SK-N-SH (cell line): ENCODE results near the gene LTC4S. TPM values are rescaled to one million over a fixed set of nuclear protein-coding genes. Genes with fewer than 3 reads are reported as not detected.

ENCODE experiments used
- CTCF ChIA-PET: fragments of 300-600, 350-600 bp; formaldehyde crosslinking; extraction: SDS; loops from one replicate; lab custom pipeline; 2021; lab: Yijun Ruan, JAX
- POLR2A ChIA-PET: fragments of 350-600 bp; sonication (Branson Sonifier 250); formaldehyde crosslinking; extraction: SDS; loops from one replicate; lab custom pipeline; 2020; ENCODE audit warnings: antibody characterized with exemption, inconsistent platforms; lab: Yijun Ruan, JAX
- DNase-seq: peaks from one replicate; pipeline ENCODE4 v3.0.0; 2012
- H2AFZ ChIP-seq: fragments of 200-600 bp; sonication (generic); 2 replicates; pipeline ENCODE4 v1.8.1; 2016; ENCODE audit warnings: antibody characterized with exemption, mild to moderate bottlenecking, low read depth
- H3F3A ChIP-seq: fragments of 200-600 bp; sonication (generic); replicated peaks from 2 replicates; pipeline ENCODE3; 2016; ENCODE audit warnings: antibody characterized with exemption, mild to moderate bottlenecking; ENCODE audit not compliant: insufficient read depth
- H3K27ac ChIP-seq, 2 experiments: fragments of 200-500 bp in 1 of 2; fragments of 200-600 bp in 1 of 2; sonication (Bioruptor generic) in 1 of 2; sonication (generic), shearing (Covaris generic) in 1 of 2; 2 replicates each; pipeline versions ENCODE4 v1.5.1 to v1.6.1; 2014 to 2016; ENCODE audit warnings: low read depth in 2 of 2, inconsistent platforms in 1 of 2, low read length in 1 of 2, mild to moderate bottlenecking in 1 of 2, mixed read lengths in 1 of 2
- H3K27me3 ChIP-seq: fragments of 200-600 bp; sonication (generic), shearing (Covaris generic); 2 replicates; pipeline ENCODE4 v1.6.1; 2016; ENCODE audit warnings: mixed run types; ENCODE audit not compliant: insufficient read depth
- H3K36me3 ChIP-seq, 2 experiments: fragments of 200-500 bp in 1 of 2; fragments of 200-600 bp in 1 of 2; sonication (Bioruptor generic) in 1 of 2; sonication (generic) in 1 of 2; replicated peaks in 1 of 2; 2 replicates each; pipeline versions ENCODE3 to v1.5.1; 2014 to 2016; ENCODE audit warnings: low read length in 1 of 2, mild to moderate bottlenecking in 1 of 2; ENCODE audit not compliant: insufficient read depth in 2 of 2, control insufficient read depth in 1 of 2
- H3K4me1 ChIP-seq, 2 experiments: fragments of 200-500 bp in 1 of 2; fragments of 200-600 bp in 1 of 2; sonication (Bioruptor generic) in 1 of 2; sonication (generic), shearing (Covaris generic) in 1 of 2; 2 replicates each; pipeline versions ENCODE4 v1.5.1 to v1.6.1; 2014 to 2016; ENCODE audit warnings: low read depth in 1 of 2, low read length in 1 of 2, mixed run types in 1 of 2; ENCODE audit not compliant: insufficient read depth in 2 of 2, control insufficient read depth in 1 of 2
- H3K4me2 ChIP-seq: fragments of 200-600 bp; sonication (generic), shearing (Covaris generic); 2 replicates; pipeline ENCODE4 v1.6.1; 2017; ENCODE audit warnings: mixed run types
- H3K4me3 ChIP-seq, 2 experiments: fragments of 200-500 bp in 1 of 2; fragments of 200-600 bp in 1 of 2; sonication (Bioruptor generic) in 1 of 2; sonication (generic), shearing (Covaris generic) in 1 of 2; 2 replicates each; pipeline versions ENCODE4 v1.5.1 to v1.8.1; 2014 to 2016; ENCODE audit warnings: low read depth in 2 of 2, inconsistent platforms in 1 of 2, low read length in 1 of 2, mild to moderate bottlenecking in 1 of 2, mixed read lengths in 1 of 2, moderate library complexity in 1 of 2
- H3K79me2 ChIP-seq: fragments of 200-600 bp; sonication (generic); 2 replicates; pipeline ENCODE4 v1.8.1; 2017; ENCODE audit warnings: mild to moderate bottlenecking; ENCODE audit not compliant: insufficient read depth
- H3K9ac ChIP-seq: fragments of 200-600 bp; sonication (generic); 2 replicates; pipeline ENCODE4 v1.6.1; 2017; ENCODE audit warnings: mixed run types
- H3K9me2 ChIP-seq: fragments of 200-600 bp; sonication (generic); 2 replicates; pipeline ENCODE4 v1.6.1; 2017; ENCODE audit warnings: mixed run types
- H3K9me3 ChIP-seq: fragments of 200-600 bp; sonication (generic); 2 replicates; pipeline ENCODE4 v1.6.1; 2017; ENCODE audit warnings: mixed run types, mild to moderate bottlenecking, moderate library complexity
- H4K20me1 ChIP-seq: fragments of 200-600 bp; sonication (generic); 2 replicates; pipeline ENCODE4 v1.6.1; 2017; ENCODE audit warnings: mild to moderate bottlenecking, mixed run types; ENCODE audit not compliant: insufficient read depth
- ELF1 ChIP-seq: IDR thresholded peaks from 2 replicates; pipeline ENCODE4 v1.4.0; 2012
- EP300 ChIP-seq, 2 experiments: IDR thresholded peaks; 2 replicates each; pipeline versions ENCODE4 v1.4.0 to v1.6.1; 2012; ENCODE audit warnings: borderline replicate concordance in 1 of 2, low read depth in 1 of 2, low read length in 1 of 2
- FOXJ3 ChIP-seq: sonication (generic); formaldehyde crosslinking; IDR thresholded peaks from 2 replicates; pipeline ENCODE4 v1.5.1; 2020; ENCODE audit warnings: mild to moderate bottlenecking, missing genetic modification reagents
- MEF2A ChIP-seq: IDR thresholded peaks from 2 replicates; pipeline ENCODE4 v1.4.0; 2012; ENCODE audit warnings: low read depth, borderline replicate concordance
- NFIC ChIP-seq: IDR thresholded peaks from 2 replicates; pipeline ENCODE4 v1.4.0; 2012; ENCODE audit warnings: borderline replicate concordance
- RXRA ChIP-seq: IDR thresholded peaks from 2 replicates; pipeline ENCODE4 v1.4.0; 2012; ENCODE audit warnings: low read depth, mild to moderate bottlenecking, borderline replicate concordance
- TAF1 ChIP-seq: IDR thresholded peaks from 2 replicates; pipeline ENCODE4 v1.6.1; 2012; ENCODE audit warnings: low read depth, mild to moderate bottlenecking, low read length, moderate library complexity, borderline replicate concordance
- YY1 ChIP-seq: IDR thresholded peaks from 2 replicates; pipeline ENCODE4 v1.4.0; 2012; ENCODE audit warnings: low read depth, mild to moderate bottlenecking
- WGBS: methylation state at CpG from one replicate; pipeline ENCODE4 v1.1.6; 2017; ENCODE audit warnings: low lambda C conversion rate; 5-methylcytosine and 5-hydroxymethylcytosine counted together
- polyA plus RNA-seq, 3 experiments: library from polyadenylated mRNA; depleted of rRNA; stranded (reverse); fragments of >200 nt; gene quantifications; 2 replicates each; pipeline ENCODE4 v1.2.3, GENCODE V29; 2012
- TF ChIP-seq, protein P1 (sequence below): IDR thresholded peaks from 2 replicates; pipeline ENCODE4 v1.4.0; 2012; ENCODE audit warnings: low read depth, borderline replicate concordance
- TF ChIP-seq, protein P2 (sequence below): IDR thresholded peaks from 2 replicates; pipeline ENCODE4 v1.4.0; 2012; ENCODE audit warnings: low read depth, borderline replicate concordance
- TF ChIP-seq, protein P3 (sequence below): IDR thresholded peaks from 2 replicates; pipeline ENCODE4 v1.6.1; 2012; ENCODE audit warnings: mild to moderate bottlenecking, low read depth, low read length, moderate library complexity

The LTC4S gene
- polyA plus RNA-seq, 1 of the 3 experiments (the other 2 are of a cell fraction), result 0.43 TPM

DNA sequence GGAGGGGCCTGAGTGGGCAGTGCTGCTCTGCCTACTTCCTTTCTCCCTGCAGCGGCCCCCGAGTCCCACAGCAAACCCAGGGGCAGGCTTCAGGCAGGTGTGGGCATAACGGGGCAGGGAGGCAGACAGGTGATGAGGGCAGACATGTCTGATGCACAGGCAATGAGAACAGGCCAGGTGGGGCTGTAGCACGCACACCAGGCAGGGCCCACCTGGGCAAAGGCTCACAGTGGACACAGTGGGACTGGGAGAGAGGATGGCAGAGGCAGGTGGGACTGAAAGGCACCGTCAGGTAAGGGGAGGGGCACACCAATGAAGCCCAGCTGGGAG is 5.8 kb downstream of the LTC4S start:
- Histone ChIP-seq H3K27ac (no peak overlapping the region), H3K9ac (no peak overlapping the region), H3K4me1 (peaks cover 12 to 28% of the 10 kb centered on the region in 2 experiments; a peak in 3 of 4 replicates), H3K27me3 (no peaks in the 10 kb centered on the region), H2AFZ (no peak overlapping the region), H3K4me2 (no peak overlapping the region), H3K36me3 (peaks cover 0 to 49% of the 10 kb centered on the region in 2 experiments), H3K9me3 (no peaks in the 10 kb centered on the region), H3K4me3 (no peak overlapping the region)
- POLR2A ChIA-PET, result no interaction called here
- no peak for DNase-seq
- 94% methylated on average over 2 of the region's 5 CpGs for WGBS
- TF ChIP-seq, protein P1, sequence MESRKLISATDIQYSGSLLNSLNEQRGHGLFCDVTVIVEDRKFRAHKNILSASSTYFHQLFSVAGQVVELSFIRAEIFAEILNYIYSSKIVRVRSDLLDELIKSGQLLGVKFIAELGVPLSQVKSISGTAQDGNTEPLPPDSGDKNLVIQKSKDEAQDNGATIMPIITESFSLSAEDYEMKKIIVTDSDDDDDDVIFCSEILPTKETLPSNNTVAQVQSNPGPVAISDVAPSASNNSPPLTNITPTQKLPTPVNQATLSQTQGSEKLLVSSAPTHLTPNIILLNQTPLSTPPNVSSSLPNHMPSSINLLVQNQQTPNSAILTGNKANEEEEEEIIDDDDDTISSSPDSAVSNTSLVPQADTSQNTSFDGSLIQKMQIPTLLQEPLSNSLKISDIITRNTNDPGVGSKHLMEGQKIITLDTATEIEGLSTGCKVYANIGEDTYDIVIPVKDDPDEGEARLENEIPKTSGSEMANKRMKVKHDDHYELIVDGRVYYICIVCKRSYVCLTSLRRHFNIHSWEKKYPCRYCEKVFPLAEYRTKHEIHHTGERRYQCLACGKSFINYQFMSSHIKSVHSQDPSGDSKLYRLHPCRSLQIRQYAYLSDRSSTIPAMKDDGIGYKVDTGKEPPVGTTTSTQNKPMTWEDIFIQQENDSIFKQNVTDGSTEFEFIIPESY, result no peak
- TF ChIP-seq MEF2A (no peak), TAF1 (no peak), NFIC (no peak), EP300 (IDR thresholded peaks at IDR 0.05; ENCODE audit: borderline replicate concordance in 1 of 2, low read depth in 1 of 2, low read length in 1 of 2) (no peak), RXRA (no peak)
- TF ChIP-seq, protein P2, sequence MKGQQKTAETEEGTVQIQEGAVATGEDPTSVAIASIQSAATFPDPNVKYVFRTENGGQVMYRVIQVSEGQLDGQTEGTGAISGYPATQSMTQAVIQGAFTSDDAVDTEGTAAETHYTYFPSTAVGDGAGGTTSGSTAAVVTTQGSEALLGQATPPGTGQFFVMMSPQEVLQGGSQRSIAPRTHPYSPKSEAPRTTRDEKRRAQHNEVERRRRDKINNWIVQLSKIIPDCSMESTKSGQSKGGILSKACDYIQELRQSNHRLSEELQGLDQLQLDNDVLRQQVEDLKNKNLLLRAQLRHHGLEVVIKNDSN, result no peak
- TF ChIP-seq, all 33 proteins: peak for 0
- CTCF ChIA-PET, result no interaction called here
- Histone ChIP-seq H3K79me2 (peaks cover 32% of the 10 kb centered on the region), H3F3A (peaks cover 4% of the 10 kb centered on the region), H3K9me2 (no peaks in the 10 kb centered on the region), H4K20me1 (peaks cover 27% of the 10 kb centered on the region)

DNA sequence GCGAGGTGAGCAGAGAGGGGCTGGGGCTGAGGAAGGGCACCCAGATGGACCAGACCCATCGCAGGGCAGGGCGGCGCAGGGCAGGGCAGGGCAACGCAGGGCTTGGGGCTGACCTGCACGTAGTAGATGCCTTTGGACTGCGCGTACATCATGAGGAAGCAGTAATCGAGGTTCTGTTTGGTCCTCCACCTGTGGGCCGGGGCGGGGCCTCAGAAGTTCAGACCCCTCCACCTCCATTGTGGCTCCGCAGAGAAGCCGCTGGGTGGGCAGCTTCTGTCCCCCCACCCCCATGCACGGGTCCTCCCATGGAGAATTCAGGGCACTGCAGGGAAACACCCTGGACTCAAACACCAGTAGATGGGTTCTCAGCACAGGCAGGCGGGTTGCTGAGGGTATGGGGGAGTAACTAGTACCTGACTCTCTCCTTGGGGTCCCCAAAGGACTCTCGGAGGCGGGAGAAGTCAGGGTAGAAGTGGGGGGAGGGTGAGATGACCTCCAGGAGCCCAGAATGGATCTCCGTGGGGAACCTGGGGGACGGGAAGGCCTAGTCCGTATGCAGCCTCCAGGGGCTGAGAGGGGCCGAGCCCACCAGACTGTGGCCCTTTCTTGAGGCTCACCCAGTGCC is 6.4 kb downstream of the LTC4S start:
- H3F3A ChIP-seq, result peaks cover 4% of the 10 kb centered on the region
- ChIA-PET CTCF (no interaction called here), POLR2A (no interaction called here)
- no peak overlapping the region for H3K27ac ChIP-seq
- no peaks in the 10 kb centered on the region for H3K27me3 ChIP-seq
- WGBS, result 95% methylated on average over 16 of the region's 21 CpGs
- DNase-seq, result no peak
- peaks cover 0 to 49% of the 10 kb centered on the region in 2 experiments for H3K36me3 ChIP-seq
- H3K4me3 ChIP-seq, result no peak overlapping the region
- H4K20me1 ChIP-seq, result peaks cover 33% of the 10 kb centered on the region
- no peaks in the 10 kb centered on the region for H3K9me3 ChIP-seq
- no peak overlapping the region for H3K4me2 ChIP-seq
- H2AFZ ChIP-seq, result no peak overlapping the region
- TF ChIP-seq TAF1 (no peak), YY1 (no peak), FOXJ3 (CRISPR knock-in tag) (no peak), ELF1 (no peak)
- TF ChIP-seq, protein P3, sequence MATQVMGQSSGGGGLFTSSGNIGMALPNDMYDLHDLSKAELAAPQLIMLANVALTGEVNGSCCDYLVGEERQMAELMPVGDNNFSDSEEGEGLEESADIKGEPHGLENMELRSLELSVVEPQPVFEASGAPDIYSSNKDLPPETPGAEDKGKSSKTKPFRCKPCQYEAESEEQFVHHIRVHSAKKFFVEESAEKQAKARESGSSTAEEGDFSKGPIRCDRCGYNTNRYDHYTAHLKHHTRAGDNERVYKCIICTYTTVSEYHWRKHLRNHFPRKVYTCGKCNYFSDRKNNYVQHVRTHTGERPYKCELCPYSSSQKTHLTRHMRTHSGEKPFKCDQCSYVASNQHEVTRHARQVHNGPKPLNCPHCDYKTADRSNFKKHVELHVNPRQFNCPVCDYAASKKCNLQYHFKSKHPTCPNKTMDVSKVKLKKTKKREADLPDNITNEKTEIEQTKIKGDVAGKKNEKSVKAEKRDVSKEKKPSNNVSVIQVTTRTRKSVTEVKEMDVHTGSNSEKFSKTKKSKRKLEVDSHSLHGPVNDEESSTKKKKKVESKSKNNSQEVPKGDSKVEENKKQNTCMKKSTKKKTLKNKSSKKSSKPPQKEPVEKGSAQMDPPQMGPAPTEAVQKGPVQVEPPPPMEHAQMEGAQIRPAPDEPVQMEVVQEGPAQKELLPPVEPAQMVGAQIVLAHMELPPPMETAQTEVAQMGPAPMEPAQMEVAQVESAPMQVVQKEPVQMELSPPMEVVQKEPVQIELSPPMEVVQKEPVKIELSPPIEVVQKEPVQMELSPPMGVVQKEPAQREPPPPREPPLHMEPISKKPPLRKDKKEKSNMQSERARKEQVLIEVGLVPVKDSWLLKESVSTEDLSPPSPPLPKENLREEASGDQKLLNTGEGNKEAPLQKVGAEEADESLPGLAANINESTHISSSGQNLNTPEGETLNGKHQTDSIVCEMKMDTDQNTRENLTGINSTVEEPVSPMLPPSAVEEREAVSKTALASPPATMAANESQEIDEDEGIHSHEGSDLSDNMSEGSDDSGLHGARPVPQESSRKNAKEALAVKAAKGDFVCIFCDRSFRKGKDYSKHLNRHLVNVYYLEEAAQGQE, result no peak
- H3K79me2 ChIP-seq, result peaks cover 38% of the 10 kb centered on the region
- H3K9ac ChIP-seq, result no peak overlapping the region
- no peaks in the 10 kb centered on the region for H3K9me2 ChIP-seq
- H3K4me1 ChIP-seq, result peaks cover 16 to 31% of the 10 kb centered on the region in 2 experiments; a peak in 3 of 4 replicates
